CD4-positive, alpha-beta T cell treated with Interleukin-2 at 100 ng/mL for 4 hours (primary cell): ENCODE data around the gene VPS18.

Experiments used
- DNase-seq: peaks from one replicate; pipeline ENCODE4 v3.0.0-alpha.2; 2020; ENCODE audit warnings: low spot score

Gene VPS18

DNA sequence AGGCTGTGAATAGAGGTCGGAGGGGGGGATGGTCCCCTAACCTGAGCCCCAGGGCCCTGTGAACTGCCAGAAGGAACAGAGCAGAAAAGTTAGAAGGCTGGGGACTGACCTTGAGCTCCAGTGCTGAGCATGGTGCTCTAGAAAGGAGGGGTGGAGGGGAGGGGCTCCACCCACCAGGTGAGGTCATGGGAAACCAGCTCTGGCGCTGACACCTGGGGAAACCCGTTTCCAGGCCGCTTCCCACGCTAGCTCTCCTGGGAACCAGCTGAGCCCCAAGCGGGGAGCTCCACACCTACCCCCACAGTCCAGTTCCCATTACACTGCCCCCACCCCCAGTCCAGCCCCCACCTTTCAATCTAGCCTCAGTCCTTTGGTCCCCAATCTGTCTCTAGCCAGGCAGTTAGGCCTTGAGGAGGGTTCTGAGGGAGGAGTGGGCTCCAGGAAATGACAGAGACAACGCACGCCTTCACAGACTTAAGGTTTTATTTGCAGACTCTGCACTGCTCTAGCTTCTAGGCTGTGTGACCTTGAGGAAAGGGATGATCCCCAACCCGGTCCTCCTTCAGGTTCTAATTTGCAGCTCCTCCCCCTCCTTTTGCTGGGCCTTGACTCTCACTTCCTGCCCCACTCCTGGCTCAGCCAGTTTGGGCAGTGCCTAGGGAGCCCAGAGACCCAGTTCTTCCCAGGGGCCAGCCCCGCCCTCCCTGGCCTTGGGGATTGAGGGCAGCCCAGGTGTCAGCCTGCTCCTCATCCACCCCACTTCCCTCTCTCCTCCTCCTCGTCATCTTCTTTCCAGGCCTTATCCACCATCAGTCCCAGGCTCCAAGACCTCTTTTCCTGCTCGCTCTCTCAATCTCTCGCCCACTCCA, 22.3 kb upstream of the VPS18 start:
- DNase-seq, result no peak

DNA sequence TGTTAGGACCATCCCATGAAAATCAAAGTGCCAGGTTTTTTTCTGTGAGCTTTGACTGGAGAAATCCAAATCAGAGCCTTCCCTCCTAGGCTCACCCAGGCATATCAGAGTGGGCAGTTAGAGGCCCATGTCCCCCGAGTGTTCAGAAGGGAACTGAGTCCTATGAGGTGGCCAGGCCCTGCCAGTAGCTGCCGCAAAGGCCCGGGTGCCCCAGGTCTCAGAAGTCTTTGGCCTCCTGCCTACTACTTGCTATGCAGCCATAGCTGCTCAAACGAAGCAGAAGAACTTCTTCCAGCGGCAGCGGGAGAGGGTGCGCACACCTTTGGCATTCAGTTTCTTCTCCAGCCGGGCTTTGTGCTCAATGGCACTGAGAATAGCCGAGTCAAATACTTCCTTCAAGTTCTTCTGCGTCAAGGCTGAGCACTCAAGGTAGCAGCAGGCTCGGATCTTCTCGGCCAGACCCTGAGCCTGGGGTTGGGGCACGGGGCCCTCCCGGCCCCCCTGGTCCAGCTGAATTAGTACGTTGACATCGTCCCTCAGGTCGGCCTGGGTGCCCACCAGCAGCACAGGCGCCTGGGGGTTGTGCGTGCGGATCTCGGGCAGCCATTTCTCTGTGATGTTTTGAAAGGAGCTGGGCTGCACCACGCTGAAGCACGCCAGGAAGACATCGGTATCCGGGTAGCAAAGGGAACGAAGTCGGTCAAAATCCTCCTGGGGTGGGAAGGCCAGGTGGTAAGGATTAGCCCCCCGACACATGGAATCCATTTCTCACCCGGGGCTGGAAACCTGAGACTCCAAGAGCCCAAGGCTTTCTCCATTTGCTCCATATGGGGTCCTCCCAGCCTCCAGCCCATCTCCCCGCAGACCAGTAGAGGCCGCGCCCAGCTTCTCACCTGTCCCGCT, 21.2 kb upstream of the VPS18 start:
- DNase-seq, result no peak

DNA sequence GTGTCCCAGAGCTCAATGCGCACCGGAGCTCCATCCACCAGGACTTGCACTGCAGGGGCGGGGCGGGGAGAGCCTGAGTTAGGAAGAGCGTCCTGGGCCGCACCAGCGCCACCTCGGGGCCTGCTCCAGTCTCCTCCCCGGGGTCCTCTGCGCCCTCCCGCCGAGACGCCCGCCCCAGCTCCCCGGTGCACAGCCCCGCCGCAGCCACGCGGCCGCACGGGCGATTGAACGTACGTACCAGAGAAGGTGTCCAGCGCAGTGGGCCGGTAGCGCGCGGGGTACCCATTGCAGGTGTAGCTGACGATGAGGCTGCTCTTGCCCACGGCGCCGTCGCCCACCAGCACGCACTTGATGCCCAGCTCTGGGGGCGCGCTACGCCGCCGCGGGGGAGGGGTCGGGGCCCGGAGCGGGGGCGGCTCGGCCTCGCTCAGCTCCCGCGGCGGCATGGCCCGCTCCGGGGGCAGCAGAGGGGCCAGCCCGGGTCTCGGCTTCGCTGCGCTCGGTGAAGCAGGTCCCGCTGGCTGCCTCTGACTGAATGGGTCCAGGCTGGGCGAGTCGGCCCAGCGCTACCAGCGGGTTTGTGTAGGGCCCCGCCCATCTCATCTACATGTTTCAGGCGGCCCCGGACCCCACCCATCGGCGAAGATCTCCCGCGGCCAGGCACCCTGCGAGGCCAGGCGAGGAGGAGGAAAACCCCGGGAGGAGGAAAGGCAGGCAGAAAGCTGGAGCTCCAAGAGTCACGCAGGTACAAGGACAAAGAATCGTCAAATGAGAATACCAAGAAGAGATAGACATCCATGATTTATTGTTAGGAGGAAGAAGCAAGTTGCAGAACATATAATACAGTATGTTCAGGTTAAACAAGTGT, 20.3 kb upstream of the VPS18 start, which contains the start of gene RHOV:
Gene RHOV, minus strand, starts transcription at position 541 of the 868 bp plus-strand sequence. Its CDS starts 95 bp downstream, at position 446.
- DNase-seq, result peak; percentile 49

DNA sequence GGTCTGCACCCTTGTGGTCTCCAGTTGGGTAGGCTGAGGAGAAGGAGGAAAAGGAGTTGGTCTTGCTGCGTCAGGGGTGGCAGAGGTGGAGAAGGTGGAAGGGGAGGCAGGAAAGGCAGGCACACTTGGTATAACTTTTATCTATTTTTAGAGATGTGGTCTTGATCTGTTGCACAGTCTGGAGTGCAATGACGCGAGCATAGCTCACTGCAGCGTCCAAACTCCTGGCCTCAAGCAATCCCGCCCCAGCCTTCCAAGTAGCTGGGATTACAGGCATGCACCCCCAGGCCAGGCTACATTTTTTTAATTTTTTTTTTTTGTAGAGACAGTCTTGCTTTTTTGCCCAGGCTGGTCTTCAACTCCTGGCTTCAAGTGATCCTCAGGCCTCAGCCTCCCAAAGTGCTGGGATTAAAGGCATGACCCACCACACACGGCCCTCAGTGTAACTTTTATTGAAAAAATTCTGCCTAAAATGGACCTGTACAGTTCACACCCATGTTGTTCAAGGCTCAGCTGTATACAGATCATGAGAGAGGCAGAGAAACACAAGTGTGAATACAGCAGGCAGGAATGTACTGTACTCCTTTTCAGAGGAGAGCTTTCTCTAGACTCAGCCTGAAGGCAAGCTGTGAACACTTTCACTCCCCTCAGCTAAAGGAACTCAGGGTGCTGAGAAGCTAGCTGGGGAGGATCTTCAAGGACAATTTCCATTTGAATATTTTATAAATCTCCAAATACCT, 18.1 kb upstream of the VPS18 start:
- no peak for DNase-seq

GRCh38 chr15:40877694-40878093, 16.6 kb upstream of the VPS18 start:
- DNase-seq, result no peak

GRCh38 chr15:40878785-40879184, 15.5 kb upstream of the VPS18 start:
- DNase-seq, result peak; percentile 50

GRCh38 chr15:40879609-40880008, 14.6 kb upstream of the VPS18 start:
- no peak for DNase-seq

DNA sequence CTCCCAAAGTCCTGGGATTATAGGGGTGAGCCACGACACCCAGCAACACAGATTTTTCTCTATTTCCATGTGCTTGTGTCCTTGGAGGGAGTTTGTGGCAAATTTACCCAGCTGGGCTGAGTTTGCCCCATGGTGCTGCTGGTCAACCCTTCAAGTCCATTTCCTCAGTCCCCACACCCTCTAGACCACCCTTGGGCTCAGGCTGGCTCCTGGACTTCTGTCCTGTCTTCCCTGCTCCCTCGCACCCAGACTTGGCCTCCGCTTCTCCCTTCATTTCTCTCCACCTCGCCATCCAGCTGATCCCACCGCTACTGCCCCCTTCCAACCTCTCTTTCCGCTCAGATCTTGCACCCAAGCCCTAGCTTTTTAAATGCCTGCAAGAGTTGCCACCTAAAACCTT, 12.9 kb upstream of the VPS18 start:
- no peak for DNase-seq

GRCh38 chr15:40886586-40886985, 7.7 kb upstream of the VPS18 start:
- no peak for DNase-seq

DNA sequence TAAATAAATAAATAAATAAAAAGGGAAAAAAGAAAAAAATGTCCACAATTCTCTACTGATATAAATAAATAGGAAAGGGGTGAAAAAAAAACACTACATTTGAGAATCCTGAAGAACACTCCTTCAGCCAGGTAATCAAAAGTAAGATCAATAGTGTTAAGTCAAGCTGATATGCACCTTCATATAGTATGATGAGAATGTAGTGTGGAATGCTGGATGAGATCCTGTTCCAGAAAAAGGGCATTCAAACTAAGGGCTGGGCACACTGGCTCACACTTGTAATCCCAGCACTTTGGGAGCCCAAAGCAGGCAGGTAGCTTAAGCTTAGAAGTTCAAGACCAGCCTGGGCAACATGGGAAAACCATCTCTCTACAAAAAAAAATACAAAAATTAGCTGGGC, 5.1 kb upstream of the VPS18 start:
- DNase-seq, result no peak

DNA sequence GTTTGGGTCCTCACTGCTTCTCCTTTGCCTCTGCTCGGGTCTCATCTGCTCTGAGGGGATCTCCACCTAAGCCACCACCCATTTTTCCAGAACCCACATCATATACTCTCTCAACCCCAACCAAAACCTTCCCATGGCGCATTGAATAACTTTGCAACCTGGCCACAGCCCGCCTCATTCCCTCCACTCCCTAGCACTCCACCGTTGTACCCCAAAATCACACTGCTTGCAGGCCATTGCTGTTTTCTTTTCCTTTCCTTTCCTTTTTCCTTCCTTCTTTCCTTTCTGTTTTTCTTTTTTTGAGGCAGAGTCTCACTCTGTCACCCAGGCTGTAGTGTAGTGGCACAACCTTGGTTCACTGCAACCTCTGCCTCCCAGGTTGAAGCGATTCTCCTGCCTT, 3.1 kb upstream of the VPS18 start:
- DNase-seq, result no peak

DNA sequence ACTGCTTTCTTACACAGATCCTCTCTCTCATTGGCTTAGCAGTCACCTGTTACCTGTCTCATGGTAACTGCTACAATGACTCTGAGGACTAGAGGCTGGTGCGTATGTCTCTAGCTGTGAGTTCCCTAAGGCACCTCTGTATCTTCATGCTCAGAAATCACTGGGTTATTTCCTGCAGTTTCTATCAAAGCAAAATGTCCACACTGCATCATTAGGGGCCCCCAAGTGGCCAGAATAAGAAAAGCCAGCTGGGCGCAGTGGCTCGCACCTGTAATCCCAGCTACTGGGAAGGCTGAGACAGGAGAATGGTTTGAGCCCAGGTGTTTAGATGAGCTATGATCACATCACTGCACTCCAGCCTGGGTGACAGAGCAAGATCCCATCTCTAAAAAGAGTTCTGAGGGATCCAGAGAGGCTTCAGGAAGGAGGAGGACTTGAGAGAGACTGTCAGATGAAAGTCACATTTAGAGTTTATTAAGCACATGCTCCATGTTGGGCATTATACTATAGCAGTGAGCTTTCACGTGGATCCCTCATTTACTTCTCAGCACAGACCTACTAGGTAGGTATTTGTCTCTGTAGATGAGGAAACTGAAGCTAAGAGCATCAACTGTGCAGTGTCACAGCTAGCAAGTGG, 2.3 kb upstream of the VPS18 start:
- peak; percentile 55 for DNase-seq

GRCh38 chr15:40892447-40893012, 1.7 kb upstream of the VPS18 start:
- DNase-seq, result no peak

DNA sequence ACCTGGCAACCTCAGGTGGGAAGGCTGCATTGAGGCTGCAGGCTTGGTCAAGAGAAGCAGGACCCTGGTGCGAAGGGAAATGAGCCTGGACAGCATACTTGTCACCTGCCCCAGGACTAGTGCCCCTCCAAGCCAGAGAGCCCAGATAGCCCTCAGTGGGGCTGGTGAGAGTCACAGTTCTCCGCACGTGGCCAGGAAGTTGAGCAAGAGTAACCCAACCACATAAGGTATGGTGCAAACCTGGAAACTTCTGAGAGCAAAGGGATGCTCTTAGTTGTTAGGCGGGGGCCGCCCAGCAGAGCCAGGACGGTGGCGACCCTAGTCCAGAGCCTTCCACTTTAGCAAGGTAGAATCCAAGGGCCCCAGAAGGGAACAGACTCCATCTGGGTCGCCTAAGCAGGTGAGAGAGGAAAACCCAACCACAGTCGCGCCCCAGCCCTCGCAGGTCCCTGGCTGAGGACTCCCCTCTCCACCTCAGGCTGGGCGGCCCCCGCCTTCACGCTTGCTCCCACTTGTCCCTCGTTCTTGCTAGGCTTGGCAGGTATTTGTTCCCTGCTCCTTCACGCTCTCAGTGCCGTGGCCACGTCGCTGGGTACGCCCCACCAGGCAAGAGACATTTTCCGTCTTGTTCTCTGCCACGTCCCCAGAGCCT, 1.1 kb upstream of the VPS18 start:
- no peak for DNase-seq

GRCh38 chr15:40894681-40895448, 615 bp downstream of the VPS18 start:
- peak; percentile 62 for DNase-seq

GRCh38 chr15:40899536-40900207, 5.4 kb downstream of the VPS18 start:
- DNase-seq, result no peak

- DNase-seq, result no peak
These were observed 6.2 kb downstream of the VPS18 start for GRCh38 chr15:40900256-40901052.

DNA sequence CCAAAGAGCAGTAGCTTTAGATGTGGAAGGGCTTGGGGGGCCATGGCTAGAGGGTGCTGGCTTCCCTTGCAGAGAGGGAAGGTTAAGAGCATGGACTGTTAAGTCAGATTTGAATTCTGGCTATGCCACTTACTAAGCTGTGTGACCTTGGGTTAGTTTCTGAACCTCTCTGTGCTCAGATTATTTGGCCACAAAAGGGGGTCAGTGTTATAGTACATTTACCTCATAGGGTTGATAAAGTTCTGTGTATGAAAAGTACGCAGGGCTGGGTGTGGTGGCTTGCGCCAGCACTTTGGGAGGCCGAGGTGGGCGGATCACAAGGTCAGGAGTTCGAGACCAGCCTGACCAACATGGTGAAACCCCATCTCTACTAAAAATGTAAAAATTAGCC, 6.8 kb downstream of the VPS18 start:
- DNase-seq, result no peak
